ENCODE measurements around the gene NEBL.

The NEBL gene

GRCh38 chr10:20879136-20879535 lies 18.0 kb downstream of the NEBL start:
- peaks cover 10% of the 10 kb centered on the region for H3K36me3 Mint-ChIP-seq (ENCODE audit: low read depth)
- peaks cover 4% of the 10 kb centered on the region for H3K4me1 Mint-ChIP-seq
- no peak overlapping the region for H3K4me3 Mint-ChIP-seq
- TF ChIP-seq CTCF (IDR thresholded peaks at IDR 0.05; ENCODE audit: unreplicated experiment in 3 of 3), result no peak
- no peaks in the 10 kb centered on the region for H3K9me3 Mint-ChIP-seq
- peaks cover 5% of the 10 kb centered on the region for H3K27me3 Mint-ChIP-seq (ENCODE audit: low read depth)
- no peak overlapping the region for H3K27ac Mint-ChIP-seq

GRCh38 chr10:20877986-20878983 lies 18.8 kb downstream of the NEBL start:
- peaks cover 10% of the 10 kb centered on the region for H3K36me3 Mint-ChIP-seq (ENCODE audit: low read depth)
- no peak overlapping the region for H3K4me3 Mint-ChIP-seq
- TF ChIP-seq CTCF (IDR thresholded peaks at IDR 0.05; ENCODE audit: unreplicated experiment in 3 of 3), result no peak
- H3K27ac Mint-ChIP-seq, result no peak overlapping the region
- peaks cover 5% of the 10 kb centered on the region for H3K27me3 Mint-ChIP-seq (ENCODE audit: low read depth)
- no peaks in the 10 kb centered on the region for H3K9me3 Mint-ChIP-seq
- H3K4me1 Mint-ChIP-seq, result peaks cover 6% of the 10 kb centered on the region

- H3K36me3 Mint-ChIP-seq (ENCODE audit: low read depth), result peaks cover 13% of the 10 kb centered on the region
- peaks cover 6% of the 10 kb centered on the region for H3K4me1 Mint-ChIP-seq
- TF ChIP-seq CTCF (IDR thresholded peaks at IDR 0.05; ENCODE audit: unreplicated experiment in 3 of 3), result no peak
- H3K4me3 Mint-ChIP-seq, result no peak overlapping the region
- H3K27me3 Mint-ChIP-seq (ENCODE audit: low read depth), result peaks cover 5% of the 10 kb centered on the region
- H3K9me3 Mint-ChIP-seq, result no peaks in the 10 kb centered on the region
- no peak overlapping the region for H3K27ac Mint-ChIP-seq
These were observed 19.6 kb downstream of the NEBL start for GRCh38 chr10:20877554-20877953.

- Mint-ChIP-seq H3K27ac (peak overlapping the region in 2 of 3 experiments; percentile 20 to 39), H3K4me3 (no peak overlapping the region), H3K9me3 (no peaks in the 10 kb centered on the region), H3K36me3 (ENCODE audit: low read depth) (peaks cover 13% of the 10 kb centered on the region), H3K4me1 (peaks cover 6% of the 10 kb centered on the region), H3K27me3 (ENCODE audit: low read depth) (no peaks in the 10 kb centered on the region)
- TF ChIP-seq CTCF (IDR thresholded peaks at IDR 0.05; ENCODE audit: unreplicated experiment in 3 of 3), result no peak
These were observed 22.9 kb downstream of the NEBL start for GRCh38 chr10:20874261-20874660.

- no peak for TF ChIP-seq CTCF (IDR thresholded peaks at IDR 0.05; ENCODE audit: unreplicated experiment in 3 of 3)
- Mint-ChIP-seq H3K27ac (no peak overlapping the region), H3K36me3 (ENCODE audit: low read depth) (peaks cover 8% of the 10 kb centered on the region), H3K4me3 (no peak overlapping the region), H3K4me1 (peaks cover 6% of the 10 kb centered on the region), H3K27me3 (ENCODE audit: low read depth) (no peaks in the 10 kb centered on the region), H3K9me3 (no peaks in the 10 kb centered on the region)
These were observed 25.1 kb downstream of the NEBL start for GRCh38 chr10:20871970-20872369.

All from nephron (organoid).